BLaER1 (cell line): ENCODE data around the gene EXOC3L4.
A peak's percentile ranks its signal among the peaks of the same experiment; 100 is the strongest.

Experiments used
- H3K27ac ChIP-seq: shearing (Covaris generic); formaldehyde crosslinking; 2 replicates; pipeline ENCODE4 v1.8.1; 2022
- H3K27me3 ChIP-seq: shearing (Covaris generic); formaldehyde crosslinking; 2 replicates; pipeline ENCODE4 v1.8.1; 2022
- H3K36me3 ChIP-seq: shearing (Covaris generic); formaldehyde crosslinking; 2 replicates; pipeline ENCODE4 v1.8.1; 2022
- H3K4me1 ChIP-seq: shearing (Covaris generic); formaldehyde crosslinking; 2 replicates; pipeline ENCODE4 v1.8.1; 2022
- H3K4me2 ChIP-seq: shearing (Covaris generic); formaldehyde crosslinking; 2 replicates; pipeline ENCODE4 v1.8.1; 2022
- H3K4me3 ChIP-seq: shearing (Covaris generic); formaldehyde crosslinking; 2 replicates; pipeline ENCODE4 v1.8.1; 2022
- H3K9ac ChIP-seq: shearing (Covaris generic); formaldehyde crosslinking; 2 replicates; pipeline ENCODE4 v1.8.1; 2022
- H3K9me3 ChIP-seq: shearing (Covaris generic); formaldehyde crosslinking; 2 replicates; pipeline ENCODE4 v1.8.1; 2022
- H4K20me1 ChIP-seq: shearing (Covaris generic); formaldehyde crosslinking; 2 replicates; pipeline ENCODE4 v1.8.1; 2022
- Cebpa-rat ChIP-seq: shearing (Covaris generic); IDR thresholded peaks from 2 replicates; pipeline ENCODE4 v1.8.1; 2022

The EXOC3L4 gene

DNA sequence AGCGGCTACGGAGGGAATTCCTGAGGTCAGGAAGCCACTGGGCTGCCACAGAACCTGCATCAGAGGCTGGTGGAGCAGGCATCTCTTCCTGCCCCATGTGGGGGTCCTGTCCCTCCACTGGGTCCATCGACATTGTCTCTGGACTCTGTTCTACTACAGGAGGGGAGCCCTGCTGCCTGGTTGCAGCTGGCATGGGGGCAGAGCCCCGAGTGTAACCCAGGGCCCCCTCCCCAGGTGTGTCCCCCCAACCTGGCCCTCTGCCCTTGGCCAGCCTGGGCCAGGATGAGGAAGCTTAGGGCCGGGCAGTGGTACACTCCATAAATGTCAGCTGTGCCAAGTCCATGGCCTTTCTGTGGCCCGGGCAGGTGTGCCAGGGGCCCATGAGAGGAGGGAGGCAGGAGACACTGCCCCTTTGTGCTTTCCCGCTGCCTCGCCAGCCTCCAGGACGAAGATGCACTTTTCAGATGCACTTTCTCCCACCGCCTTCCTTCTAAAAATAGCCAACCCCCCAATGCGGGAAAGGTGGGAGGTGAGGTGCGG lies 4.0 kb upstream of the EXOC3L4 start:
- Histone ChIP-seq H3K4me2 (peak overlapping the region; percentile 98), H3K9me3 (no peaks in the 10 kb centered on the region), H4K20me1 (no peaks in the 10 kb centered on the region), H3K27me3 (no peaks in the 10 kb centered on the region), H3K4me1 (peaks cover 51% of the 10 kb centered on the region), H3K36me3 (no peaks in the 10 kb centered on the region), H3K27ac (no peak overlapping the region), H3K9ac (peak overlapping the region; percentile 69; the same call in 1 of the 2 replicates), H3K4me3 (peak overlapping the region; percentile 65; the same call in 1 of the 2 replicates)
- TF ChIP-seq Cebpa-rat: no peak

DNA sequence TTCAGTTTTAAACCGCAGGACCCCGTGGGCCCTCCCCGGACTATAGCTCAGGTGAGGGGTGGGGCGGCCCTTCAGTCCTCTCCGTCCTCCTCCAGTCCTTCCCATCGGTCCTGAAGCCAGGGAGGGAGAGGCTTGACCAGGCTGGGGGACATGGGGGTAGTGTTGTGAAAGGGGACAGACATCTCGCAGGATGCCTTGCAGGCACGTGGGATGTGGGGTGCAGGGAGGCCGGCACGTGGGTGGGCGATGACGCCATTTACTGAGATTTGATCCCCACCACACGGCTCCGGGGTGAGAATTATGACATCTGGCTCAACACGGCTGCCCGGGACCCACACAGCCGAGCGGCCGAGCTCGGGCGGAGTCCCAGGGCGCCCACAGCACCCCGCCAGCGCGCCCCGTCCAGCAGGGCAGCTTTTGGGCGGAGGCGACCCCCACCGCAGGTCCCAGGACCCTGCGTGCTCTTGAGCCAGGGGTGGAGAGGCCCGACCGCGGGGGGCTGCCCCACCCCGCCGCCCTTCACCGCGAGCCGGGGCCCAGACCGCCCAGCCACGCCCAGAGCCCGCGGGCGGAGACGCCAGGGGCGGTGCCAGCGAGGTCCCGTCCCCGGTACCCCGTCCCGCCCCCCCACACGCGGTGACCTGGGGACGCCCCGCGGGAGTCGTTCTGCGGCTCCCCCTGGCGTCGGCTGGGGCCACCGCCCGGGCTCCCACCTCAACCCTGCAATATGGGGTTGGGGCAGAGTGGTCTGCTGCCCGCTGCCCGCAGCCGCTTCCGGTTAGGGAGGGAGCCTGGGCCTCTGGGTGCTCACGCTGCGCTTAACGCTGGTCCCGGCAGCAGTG lies 3.3 kb upstream of the EXOC3L4 start:
- Histone ChIP-seq H3K36me3 (no peaks in the 10 kb centered on the region), H3K27ac (peak overlapping the region; percentile 56), H3K9me3 (no peaks in the 10 kb centered on the region), H3K4me1 (peaks cover 51% of the 10 kb centered on the region), H3K4me3 (peak overlapping the region; percentile 65), H3K9ac (peak overlapping the region; percentile 69), H4K20me1 (no peaks in the 10 kb centered on the region), H3K27me3 (no peaks in the 10 kb centered on the region), H3K4me2 (peak overlapping the region; percentile 98)
- no peak for TF ChIP-seq Cebpa-rat

DNA sequence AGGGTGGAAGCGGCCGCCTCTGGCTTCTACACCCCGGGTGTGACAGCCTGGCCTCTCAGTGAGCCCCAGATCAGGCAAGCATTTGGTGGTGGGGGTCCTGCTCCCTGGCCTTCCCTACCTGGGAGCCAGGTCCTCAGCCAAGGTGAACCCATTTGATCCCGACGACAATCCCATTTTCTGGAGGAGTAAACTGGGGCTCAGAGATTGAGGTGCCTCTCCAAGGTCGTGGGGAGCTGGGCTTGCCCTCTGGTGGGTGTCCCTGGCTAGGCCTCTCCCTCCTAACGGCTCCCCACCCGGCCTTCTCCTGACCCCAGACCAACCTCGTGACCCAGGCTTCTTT lies 2.7 kb upstream of the EXOC3L4 start:
- no peaks in the 10 kb centered on the region for H4K20me1 ChIP-seq
- no peaks in the 10 kb centered on the region for H3K9me3 ChIP-seq
- TF ChIP-seq Cebpa-rat: no peak
- peak overlapping the region; percentile 65 for H3K4me3 ChIP-seq
- 0 out of 2 replicates have a peak overlapping the region, but pooled peaks have one; percentile 8 for H3K27ac ChIP-seq
- peaks cover 51% of the 10 kb centered on the region for H3K4me1 ChIP-seq
- H3K27me3 ChIP-seq: no peaks in the 10 kb centered on the region
- H3K9ac ChIP-seq: 0 out of 2 replicates have a peak overlapping the region, but pooled peaks have one; percentile 25
- H3K36me3 ChIP-seq: no peaks in the 10 kb centered on the region
- H3K4me2 ChIP-seq: peak overlapping the region; percentile 98

DNA sequence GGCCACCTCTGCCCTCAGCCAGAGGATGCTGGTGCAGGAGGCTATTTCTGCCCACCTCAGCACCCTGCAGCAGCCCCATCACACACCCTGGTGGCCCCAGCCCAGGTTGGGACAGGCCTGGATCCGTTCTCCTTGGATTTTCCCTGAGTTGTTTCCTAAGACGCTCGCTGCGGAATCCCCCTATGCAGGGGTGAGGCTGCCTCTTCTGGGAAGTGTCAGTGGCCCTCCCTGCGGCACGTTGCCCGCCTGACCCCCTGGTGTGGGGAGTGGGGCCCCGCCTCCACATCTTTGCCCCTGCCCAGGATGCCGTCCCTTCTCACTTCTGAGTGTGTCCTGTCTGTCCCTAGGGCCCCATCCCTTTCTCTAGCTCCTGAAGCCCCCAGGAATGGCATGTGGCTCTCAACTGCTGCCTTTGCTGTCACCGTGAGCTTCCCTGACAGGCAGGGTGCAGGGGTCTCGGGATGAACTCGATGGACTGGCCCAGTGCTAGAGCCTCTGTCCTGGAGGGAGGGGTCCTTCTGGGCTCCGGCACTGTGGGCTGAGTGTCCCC lies 594 bp upstream of the EXOC3L4 start:
- Histone ChIP-seq H4K20me1 (no peaks in the 10 kb centered on the region), H3K4me2 (peak overlapping the region; percentile 39), H3K9me3 (no peaks in the 10 kb centered on the region), H3K27me3 (no peaks in the 10 kb centered on the region), H3K4me1 (peaks cover 38% of the 10 kb centered on the region), H3K9ac (no peak overlapping the region), H3K36me3 (no peaks in the 10 kb centered on the region), H3K27ac (no peak overlapping the region), H3K4me3 (no peak overlapping the region)
- no peak for TF ChIP-seq Cebpa-rat

DNA sequence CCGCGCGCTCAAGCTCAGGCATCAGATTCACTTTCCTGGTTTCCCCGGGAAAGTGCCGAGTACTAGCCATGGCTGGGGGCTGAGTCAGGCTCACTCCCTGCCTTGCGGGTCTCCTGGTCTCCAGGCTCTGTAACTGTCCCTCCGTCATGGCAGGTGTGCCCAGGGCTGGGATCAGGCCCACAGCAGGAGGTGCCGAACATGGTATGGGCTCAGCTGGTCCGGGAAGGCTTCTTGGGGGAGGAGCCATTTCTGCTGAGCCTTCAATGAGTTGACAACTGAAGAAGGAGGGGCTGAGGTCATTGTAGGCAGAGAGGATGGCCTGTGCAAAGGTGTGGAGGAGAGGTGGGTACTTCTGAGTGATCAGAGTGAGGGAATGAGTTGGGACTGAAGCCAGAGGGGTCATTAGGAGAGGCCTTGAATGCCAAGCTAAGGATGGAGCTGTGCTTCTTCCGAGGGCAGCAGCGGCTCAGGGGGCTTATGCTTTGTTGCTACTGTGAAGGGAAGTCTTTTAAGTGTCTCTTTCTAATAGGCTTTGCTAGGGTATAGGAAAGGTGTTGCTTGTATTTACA lies 769 bp downstream of the EXOC3L4 start:
- H3K4me3 ChIP-seq: no peak overlapping the region
- H3K9ac ChIP-seq: no peak overlapping the region
- H3K36me3 ChIP-seq: no peaks in the 10 kb centered on the region
- no peak overlapping the region for H3K27ac ChIP-seq
- H4K20me1 ChIP-seq: no peaks in the 10 kb centered on the region
- H3K4me2 ChIP-seq: no peak overlapping the region
- no peaks in the 10 kb centered on the region for H3K9me3 ChIP-seq
- TF ChIP-seq Cebpa-rat: no peak
- 0 out of 2 replicates have a peak, but pooled peaks cover 2% of the 10 kb centered on the region for H3K27me3 ChIP-seq
- H3K4me1 ChIP-seq: peaks cover 37% of the 10 kb centered on the region

DNA sequence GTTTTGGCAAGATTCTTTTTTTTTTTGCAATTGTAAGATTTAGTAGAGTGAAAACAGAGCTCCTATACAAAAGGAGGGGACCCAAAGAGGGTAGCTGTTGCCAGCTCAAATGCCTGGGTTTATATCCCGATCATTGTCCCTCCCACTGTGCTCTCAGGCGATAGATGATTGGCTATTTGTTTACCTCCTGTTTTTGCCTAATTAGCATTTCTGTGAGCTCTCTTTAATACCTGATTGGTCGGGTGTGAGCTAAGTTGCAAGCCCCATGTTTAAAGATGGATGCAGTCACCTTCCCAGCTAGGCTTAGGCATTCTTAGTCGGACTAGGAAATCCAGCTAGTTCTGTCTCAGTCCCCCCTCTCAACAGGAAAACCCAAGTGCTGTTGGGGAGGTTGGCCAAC lies 1.9 kb downstream of the EXOC3L4 start:
- Histone ChIP-seq H3K9ac (no peak overlapping the region), H3K27me3 (peaks cover 12% of the 10 kb centered on the region), H3K4me1 (peaks cover 31% of the 10 kb centered on the region), H3K27ac (no peak overlapping the region), H3K9me3 (no peaks in the 10 kb centered on the region), H4K20me1 (no peaks in the 10 kb centered on the region), H3K36me3 (no peaks in the 10 kb centered on the region), H3K4me2 (no peak overlapping the region), H3K4me3 (no peak overlapping the region)
- no peak for TF ChIP-seq Cebpa-rat

DNA sequence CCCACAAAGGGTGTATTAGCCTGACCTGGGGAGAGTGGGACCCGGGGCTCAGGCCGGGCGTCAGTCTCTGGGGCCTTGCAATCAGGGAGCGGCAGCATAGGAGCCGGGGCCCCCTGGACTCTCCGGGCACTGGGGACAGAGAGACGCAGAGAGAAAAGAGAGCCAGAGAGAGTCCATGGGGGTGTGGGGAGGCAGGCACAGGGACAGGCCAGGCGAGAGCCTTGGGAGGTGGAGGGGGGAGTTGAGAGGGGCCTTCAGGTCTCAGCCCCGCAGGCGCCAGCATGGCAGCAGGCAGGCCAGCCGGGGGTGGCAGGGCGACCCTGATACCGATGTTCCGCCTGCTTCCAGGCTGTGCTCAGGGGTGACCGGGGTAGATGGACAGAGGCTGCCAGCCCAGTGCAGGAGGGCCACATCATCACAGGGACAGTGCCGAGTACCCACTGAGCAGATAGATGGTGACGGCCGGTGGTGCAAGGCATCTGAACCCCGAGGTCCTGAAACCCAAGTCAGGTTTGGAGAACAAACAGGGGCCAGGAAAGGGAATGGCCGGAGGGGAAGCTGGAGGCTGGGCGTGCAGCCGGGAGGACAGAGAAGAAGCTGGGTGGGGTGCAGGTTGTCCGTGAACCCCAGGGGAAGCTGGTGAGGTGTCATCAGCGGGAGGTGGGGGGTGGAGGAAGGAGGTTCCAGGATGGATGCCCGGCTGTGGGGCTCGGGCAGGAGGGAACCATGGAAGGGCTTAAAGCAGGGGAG lies 2.9 kb downstream of the EXOC3L4 start:
- no peak overlapping the region for H3K9ac ChIP-seq
- no peaks in the 10 kb centered on the region for H3K36me3 ChIP-seq
- H3K4me2 ChIP-seq: no peak overlapping the region
- H3K27ac ChIP-seq: no peak overlapping the region
- peaks cover 23% of the 10 kb centered on the region for H3K27me3 ChIP-seq
- no peaks in the 10 kb centered on the region for H3K9me3 ChIP-seq
- H3K4me3 ChIP-seq: no peak overlapping the region
- H3K4me1 ChIP-seq: peaks cover 25% of the 10 kb centered on the region
- no peaks in the 10 kb centered on the region for H4K20me1 ChIP-seq
- no peak for TF ChIP-seq Cebpa-rat

DNA sequence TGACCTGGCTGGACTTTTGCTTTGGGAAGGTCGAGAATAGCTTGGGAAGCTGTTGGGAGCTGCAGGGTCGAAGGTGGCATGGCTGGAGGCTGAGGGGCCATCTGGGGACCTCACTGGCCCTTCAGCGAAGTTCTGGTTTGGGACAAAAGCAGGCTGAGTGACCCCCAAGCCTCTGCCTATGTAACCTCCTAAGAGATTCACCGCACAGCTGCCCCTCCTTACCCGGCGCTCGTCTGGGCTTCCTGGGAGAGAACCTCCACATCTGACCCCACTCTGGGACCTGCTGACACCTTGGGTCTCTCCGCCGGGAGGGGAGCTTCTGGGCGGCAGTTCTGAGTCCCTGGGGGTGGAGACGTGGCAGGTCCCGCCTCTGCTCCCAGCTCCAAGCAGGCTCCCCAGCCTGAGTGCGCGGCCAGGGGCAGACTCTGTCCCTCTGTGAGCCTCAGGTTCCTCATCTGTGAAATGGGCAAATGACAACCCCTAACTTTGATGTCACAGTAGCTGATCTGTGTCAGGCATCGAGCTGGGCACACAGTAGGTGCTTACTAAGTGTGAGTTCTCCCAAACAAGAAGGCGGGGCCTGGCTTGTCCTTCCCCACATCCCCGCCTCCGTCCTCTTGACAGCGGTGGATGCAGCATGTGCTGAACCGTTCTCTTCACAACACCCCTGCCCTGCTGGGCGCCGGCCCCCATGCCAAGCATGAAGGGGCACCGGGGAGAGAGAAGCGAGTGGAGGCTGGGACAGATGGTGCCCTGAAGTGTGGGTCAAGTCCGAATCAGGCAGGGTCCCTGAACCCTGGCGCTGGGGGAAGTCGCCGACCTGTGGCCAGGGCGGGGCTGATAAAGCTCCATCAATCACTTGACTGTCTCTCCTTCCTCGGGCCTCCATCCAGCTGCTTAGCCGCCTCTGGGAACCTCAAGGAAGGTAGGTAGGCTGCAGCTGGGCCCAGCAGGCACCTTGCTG lies 3.8 kb downstream of the EXOC3L4 start:
- peaks cover 31% of the 10 kb centered on the region for H3K27me3 ChIP-seq
- no peak overlapping the region for H3K4me3 ChIP-seq
- TF ChIP-seq Cebpa-rat: no peak
- H3K36me3 ChIP-seq: no peaks in the 10 kb centered on the region
- peaks cover 8% of the 10 kb centered on the region; the same call in 1 of the 2 replicates for H4K20me1 ChIP-seq
- H3K4me1 ChIP-seq: peaks cover 33% of the 10 kb centered on the region
- H3K27ac ChIP-seq: no peak overlapping the region
- no peak overlapping the region for H3K9ac ChIP-seq
- no peaks in the 10 kb centered on the region for H3K9me3 ChIP-seq
- H3K4me2 ChIP-seq: no peak overlapping the region
